Stimulated activated CD8-positive, alpha-beta memory T cell treated with anti-CD3 and anti-CD28 coated beads, Interleukin-2, amount 100 ng/mL, for 1 hour (primary cell): Measurements from ENCODE around the gene IHH.

Source experiments
- DNase-seq, 2 donors: peaks; one replicate each; pipeline ENCODE4 v3.0.0-alpha.2; 2020; ENCODE audit warnings: low read depth in 2 of 2

IHH gene

GRCh38 chr2:219020604-219021365, 39.9 kb downstream of the IHH start:
- no peak for DNase-seq

- no peak for DNase-seq
These were observed 41.3 kb downstream of the IHH start for GRCh38 chr2:219019436-219019835.

DNA sequence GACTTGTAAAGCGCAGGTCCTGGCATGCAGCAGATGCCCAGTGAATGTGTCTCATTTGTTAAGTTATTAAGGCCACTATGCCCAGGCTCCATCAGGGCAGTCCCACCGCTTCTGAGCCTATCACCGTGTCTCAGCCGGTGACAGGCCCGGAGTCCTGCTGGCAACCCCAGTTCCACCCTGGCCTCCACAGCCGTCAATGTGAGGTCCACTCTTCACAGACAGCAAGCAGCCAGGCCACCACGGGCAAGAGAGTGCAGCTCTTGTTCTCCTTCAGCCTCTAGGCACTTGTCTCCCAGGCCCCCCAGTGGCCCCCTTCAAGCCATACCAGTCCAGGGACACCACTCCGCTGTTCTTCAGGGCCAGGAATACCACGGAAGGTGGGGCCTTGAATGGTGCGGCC, 42.0 kb downstream of the IHH start:
- no peak for DNase-seq

GRCh38 chr2:219018286-219018685, 42.4 kb downstream of the IHH start:
- no peak for DNase-seq

DNA sequence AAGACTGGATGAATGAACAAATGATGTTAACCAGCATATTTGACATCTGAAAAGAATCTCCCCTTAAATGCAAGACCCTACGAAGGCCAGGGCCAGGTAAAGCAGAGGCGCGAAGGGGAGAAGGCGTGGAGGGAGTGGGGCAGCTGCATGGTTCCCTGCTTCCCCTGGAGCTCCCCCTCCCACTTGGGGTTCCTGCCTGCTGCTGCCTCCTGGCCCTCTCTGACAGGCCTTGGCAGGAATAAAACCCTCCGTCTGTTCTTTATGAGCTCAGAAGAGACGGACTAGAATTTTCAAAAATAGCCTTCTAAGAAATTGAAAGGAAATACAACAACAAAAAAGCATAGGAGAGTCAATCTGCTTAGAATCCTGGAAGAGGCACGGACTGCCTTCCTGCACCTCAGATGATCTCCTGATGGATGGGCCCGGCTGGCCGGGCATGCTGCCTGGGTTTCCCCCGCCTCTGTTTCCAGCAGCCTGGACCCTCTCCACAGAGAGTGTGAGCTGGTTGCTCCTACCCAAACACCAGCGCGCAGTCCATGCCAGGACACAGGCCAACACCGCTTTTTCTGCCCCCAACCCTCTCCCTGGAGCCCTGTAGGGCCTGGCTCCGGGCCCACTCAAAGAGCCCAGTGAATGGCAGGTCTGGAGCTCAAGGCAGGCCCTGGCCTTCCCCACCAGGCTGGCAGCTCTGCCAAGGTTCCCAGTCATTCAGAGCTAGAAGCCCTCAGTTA, 43.4 kb downstream of the IHH start:
- DNase-seq, result no peak

GRCh38 chr2:219016721-219017120, 44.0 kb downstream of the IHH start:
- DNase-seq, result no peak

- no peak for DNase-seq
These were observed 49.8 kb downstream of the IHH start for GRCh38 chr2:219010873-219011272.

DNA sequence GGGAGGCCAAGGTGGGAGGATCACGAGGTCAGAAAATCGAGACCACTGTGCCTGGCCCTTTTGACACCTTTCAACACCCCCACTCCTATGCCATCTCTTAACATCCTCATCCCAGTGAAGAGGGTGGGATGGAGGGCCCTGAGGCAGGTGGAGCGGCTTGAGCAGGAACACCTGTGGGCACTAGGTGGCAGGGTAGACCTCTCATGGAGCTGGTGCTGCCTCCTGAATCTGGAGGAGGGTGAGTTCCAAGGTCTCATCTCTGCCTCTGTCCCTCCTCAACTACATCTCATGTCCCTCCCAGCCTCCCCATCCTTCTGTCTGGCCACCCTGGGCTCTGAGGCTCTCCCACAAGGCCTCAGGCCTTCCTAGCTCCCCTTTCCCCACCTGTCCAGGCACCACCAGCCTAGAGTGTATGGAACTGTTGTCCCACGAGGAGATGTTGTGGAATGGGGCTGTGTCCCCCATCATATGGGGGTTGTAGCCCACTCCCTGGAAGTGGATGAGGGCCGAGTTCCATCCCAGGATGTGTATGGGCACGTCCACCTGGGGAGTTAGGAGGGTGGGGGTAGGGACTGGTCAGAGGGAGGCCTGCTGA, 50.5 kb downstream of the IHH start:
- DNase-seq, result no peak

DNA sequence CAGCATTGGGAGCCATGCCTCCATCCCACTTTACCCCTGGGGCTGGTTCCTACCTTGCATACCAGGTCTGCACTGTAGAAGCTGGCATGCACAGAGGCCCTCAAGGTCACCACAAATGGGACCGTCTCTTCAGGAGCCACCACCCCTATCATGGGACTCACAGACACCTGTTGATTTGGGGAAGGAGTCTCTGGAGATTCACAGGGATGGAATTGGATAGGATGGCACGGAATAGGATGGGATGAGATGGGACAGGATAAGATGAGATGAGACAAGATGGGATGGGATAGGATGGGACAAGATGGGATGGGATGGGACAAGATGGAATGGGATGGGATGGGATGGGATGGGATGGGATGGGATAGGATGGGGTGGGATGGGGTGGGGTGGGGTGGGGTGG, 51.4 kb downstream of the IHH start:
- no peak for DNase-seq
